Epithelial cell of proximal tubule (primary cell): ENCODE data around the gene FBXO27. TPM values are rescaled to one million over a fixed set of nuclear protein-coding genes. Genes with fewer than 3 reads are reported as not detected.

Source experiments
- DNase-seq: peaks from one replicate; pipeline ENCODE4 v3.0.0-alpha.2; 2011; ENCODE audit warnings: low read depth
- H3K4me3 ChIP-seq: 2 replicates; pipeline ENCODE4 v1.5.1; 2011; ENCODE audit warnings: low read depth, mild to moderate bottlenecking, low read length
- total RNA-seq: library from RNA; depleted of rRNA; stranded (reverse); fragments of >200 nt; gene quantifications from 2 replicates; pipeline ENCODE4 v1.2.3, GENCODE V29; 2015
- TF ChIP-seq, protein P1 (sequence below): conservative IDR thresholded peaks from 2 replicates; pipeline ENCODE4 v1.5.1; 2012; ENCODE audit warnings: low read depth, mild to moderate bottlenecking, low read length

Gene FBXO27
- total RNA-seq, 1 donor from 2014 or later, result 14.3 TPM

DNA sequence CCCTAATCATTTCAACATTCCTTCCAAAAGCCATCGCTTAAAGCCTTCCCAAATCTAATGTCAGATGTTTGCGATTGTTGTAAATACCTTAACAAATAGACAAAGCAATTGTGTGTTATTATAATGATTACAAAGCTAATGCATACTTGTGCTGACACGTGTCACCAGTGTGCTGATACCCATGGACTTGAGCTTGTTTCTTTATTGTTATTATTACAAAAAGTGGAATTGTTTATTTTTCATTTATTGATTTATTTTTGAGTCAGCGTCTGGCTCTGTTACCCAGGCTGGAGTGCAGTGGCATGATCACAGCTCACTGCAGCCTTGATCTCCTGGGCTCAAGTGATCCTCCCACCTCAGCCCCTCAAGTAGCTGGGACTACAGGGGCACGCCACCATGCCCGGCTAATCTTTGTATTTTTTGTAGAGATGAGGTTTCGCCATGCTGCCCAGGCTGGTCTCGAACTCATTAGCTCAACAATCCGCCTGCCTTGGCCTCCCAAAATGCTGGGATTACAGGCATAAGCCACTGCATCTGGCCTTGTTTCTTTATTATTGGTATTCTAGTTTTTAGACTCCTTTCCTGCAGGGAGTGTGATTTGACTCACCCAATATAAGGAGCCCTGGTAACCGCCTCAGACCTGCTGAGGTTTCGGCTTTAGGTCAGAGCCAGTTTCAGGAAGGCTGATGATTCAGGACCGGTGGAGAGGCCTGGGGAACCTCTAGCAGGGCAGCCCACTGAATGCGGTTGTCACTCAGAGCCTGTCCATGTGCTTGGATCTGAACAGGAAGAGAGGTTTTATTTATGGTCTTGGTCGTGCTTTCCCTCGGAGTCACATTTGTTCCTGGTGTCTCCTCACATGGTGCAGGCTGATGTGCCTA, 54.7 kb downstream of the FBXO27 start:
- TF ChIP-seq, protein P1, sequence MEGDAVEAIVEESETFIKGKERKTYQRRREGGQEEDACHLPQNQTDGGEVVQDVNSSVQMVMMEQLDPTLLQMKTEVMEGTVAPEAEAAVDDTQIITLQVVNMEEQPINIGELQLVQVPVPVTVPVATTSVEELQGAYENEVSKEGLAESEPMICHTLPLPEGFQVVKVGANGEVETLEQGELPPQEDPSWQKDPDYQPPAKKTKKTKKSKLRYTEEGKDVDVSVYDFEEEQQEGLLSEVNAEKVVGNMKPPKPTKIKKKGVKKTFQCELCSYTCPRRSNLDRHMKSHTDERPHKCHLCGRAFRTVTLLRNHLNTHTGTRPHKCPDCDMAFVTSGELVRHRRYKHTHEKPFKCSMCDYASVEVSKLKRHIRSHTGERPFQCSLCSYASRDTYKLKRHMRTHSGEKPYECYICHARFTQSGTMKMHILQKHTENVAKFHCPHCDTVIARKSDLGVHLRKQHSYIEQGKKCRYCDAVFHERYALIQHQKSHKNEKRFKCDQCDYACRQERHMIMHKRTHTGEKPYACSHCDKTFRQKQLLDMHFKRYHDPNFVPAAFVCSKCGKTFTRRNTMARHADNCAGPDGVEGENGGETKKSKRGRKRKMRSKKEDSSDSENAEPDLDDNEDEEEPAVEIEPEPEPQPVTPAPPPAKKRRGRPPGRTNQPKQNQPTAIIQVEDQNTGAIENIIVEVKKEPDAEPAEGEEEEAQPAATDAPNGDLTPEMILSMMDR, result no peak
- no peak for DNase-seq

DNA sequence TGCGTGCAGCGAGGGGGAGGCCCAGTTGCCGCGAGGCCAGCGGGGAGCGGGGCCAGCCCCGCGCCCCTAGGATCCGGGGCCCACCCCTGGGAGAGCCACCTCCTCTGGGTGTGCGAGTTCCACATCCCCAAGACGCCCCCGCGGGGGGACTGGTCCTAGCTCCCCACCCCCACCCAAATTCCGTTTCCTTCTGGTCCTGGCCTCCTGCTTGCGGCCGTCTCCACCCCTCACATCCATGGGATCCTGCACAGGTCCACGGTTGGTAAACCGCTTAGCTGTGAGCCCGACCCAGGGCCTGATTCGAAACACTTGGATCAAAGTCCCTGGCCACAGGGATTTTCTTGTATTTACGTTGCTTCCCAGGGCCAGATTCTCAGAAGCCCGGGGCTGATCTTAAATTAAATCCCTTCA, 56.5 kb downstream of the FBXO27 start:
- TF ChIP-seq, protein P1, result no peak

More for the DNA sequence above, 54.7 kb downstream of the FBXO27 start:
- H3K4me3 ChIP-seq, result no peak overlapping the region

GRCh38 chr19:38975214-38975860, 57.0 kb downstream of the FBXO27 start, which contains the start of gene FBXO17:
Gene FBXO17 (minus strand): TSS chr19:38975742. CDS start chr19:38950319, 25,423 bp downstream.
- H3K4me3 ChIP-seq, result peak within 1 kb of the TSS; percentile 89
- TF ChIP-seq, protein P1, result no peak
- DNase-seq, result no peak

More for the DNA sequence above, 56.5 kb downstream of the FBXO27 start:
- DNase-seq, result no peak
- H3K4me3 ChIP-seq, result peak overlapping the region; percentile 89

GRCh38 chr19:38974624-38975213, 57.6 kb downstream of the FBXO27 start:
- H3K4me3 ChIP-seq, result peak overlapping the region; percentile 89
- no peak for DNase-seq
- TF ChIP-seq, protein P1, result no peak

Other genes with a start within 250 kb of the FBXO27 start
- 4.4 TPM in 1 of 2 replicates, not detected in the other for gene LGALS7B, start 243.3 kb downstream of the FBXO27 start, total RNA-seq
- gene LGALS4, start 219.6 kb downstream of the FBXO27 start, total RNA-seq, result not detected in 2 replicates
- 41.2 and 45.5 TPM in 2 replicates for gene ECH1, start 200.8 kb downstream of the FBXO27 start, total RNA-seq
- 224 and 403 TPM in 2 replicates for gene HNRNPL, start 182.6 kb downstream of the FBXO27 start, total RNA-seq
- gene RINL, start 154.3 kb downstream of the FBXO27 start, total RNA-seq, result 10.9 and 11.2 TPM in 2 replicates
- gene SIRT2, start 132.9 kb downstream of the FBXO27 start, total RNA-seq, result 26.1 and 43.5 TPM in 2 replicates
- 23.6 and 33.1 TPM in 2 replicates for gene NFKBIB, start 132.6 kb downstream of the FBXO27 start, total RNA-seq
- gene CCER2, start 120.4 kb downstream of the FBXO27 start, total RNA-seq, result not detected in 2 replicates
- 42.2 and 55.5 TPM in 2 replicates for gene SARS2, start 101.8 kb downstream of the FBXO27 start, total RNA-seq
- gene MRPS12, start 101.6 kb downstream of the FBXO27 start, total RNA-seq, result 74.9 and 106 TPM in 2 replicates
- 21.6 and 40.4 TPM in 2 replicates for gene FBXO17, start 56.8 kb downstream of the FBXO27 start, total RNA-seq
- gene ACP7, start 51.8 kb upstream of the FBXO27 start, total RNA-seq, result 0.22 and 0.23 TPM in 2 replicates
- gene PAK4, start 93.2 kb upstream of the FBXO27 start, total RNA-seq, result 24.7 and 27.5 TPM in 2 replicates
- gene NCCRP1, start 164.4 kb upstream of the FBXO27 start, total RNA-seq, result 9.9 and 11.4 TPM in 2 replicates
- not detected in 2 replicates for gene SYCN, start 171.7 kb upstream of the FBXO27 start, total RNA-seq
- gene IFNL3, start 212.5 kb upstream of the FBXO27 start, total RNA-seq, result not detected in 2 replicates
- not detected in 2 replicates for gene IFNL4, start 216.3 kb upstream of the FBXO27 start, total RNA-seq
- not detected in 2 replicates for gene IFNL2, start 235.8 kb upstream of the FBXO27 start, total RNA-seq